GM19452 (cell line): Measurements from ENCODE around the gene WAS.
A peak's percentile ranks its signal among the peaks of the same experiment; 100 is the strongest.

Source experiments
- ATAC-seq: cut with Tn5 transposase; IDR thresholded peaks from one replicate; pipeline ENCODE4 v1.9.1; 2021; ENCODE audit not compliant: unreplicated experiment

Gene WAS

GRCh38 chrX:48711162-48711928 is 27.7 kb downstream of the WAS start:
- no peak for ATAC-seq

GRCh38 chrX:48711929-48712505 is 28.4 kb downstream of the WAS start:
- ATAC-seq, result no peak

GRCh38 chrX:48713847-48714246 is 30.2 kb downstream of the WAS start:
- no peak for ATAC-seq

DNA sequence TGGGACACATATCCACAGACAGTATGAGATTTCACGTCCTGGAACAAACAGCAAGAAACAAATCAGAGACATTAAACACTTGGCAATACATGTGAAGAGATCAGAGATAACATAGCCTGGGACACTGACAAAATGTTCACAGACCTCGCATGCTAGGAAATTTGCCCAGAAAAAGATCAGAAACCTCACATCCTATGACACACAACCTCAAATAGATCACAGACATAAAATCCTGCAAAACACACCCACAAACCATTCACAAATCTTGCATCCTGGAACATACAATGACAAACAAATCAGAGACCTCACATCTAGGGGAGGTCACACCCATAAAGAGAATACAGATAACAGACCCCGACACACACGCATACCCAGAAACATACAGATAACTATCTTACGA is 31.0 kb downstream of the WAS start:
- ATAC-seq, result no peak

GRCh38 chrX:48715072-48715471 is 31.5 kb downstream of the WAS start:
- no peak for ATAC-seq

DNA sequence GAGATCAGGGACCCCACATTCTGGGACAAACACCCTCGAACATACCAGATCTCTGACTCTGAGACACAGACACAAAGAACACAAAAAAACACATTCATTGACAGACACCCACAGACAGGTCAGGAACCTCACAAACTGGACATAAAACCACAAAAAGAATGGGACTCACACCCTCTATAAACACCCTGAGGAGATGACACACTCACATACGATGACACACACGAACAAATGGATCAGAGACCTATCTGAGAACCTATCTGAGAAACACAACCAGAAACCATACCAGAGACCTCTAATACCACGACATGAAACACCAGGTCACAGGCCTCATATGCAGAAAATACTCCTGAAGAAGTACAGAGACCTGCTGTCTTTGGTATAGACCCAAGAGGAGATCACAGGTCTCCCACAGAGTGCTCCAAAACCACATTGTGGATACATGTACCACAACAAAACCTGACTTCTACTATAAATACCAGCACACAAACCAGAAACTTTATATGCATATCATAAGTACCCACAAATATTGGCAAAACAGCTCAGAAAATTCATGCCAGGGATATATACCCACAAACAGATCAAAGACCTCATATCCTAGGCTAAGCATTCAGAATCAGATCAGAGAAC is 32.4 kb downstream of the WAS start:
- no peak for ATAC-seq

DNA sequence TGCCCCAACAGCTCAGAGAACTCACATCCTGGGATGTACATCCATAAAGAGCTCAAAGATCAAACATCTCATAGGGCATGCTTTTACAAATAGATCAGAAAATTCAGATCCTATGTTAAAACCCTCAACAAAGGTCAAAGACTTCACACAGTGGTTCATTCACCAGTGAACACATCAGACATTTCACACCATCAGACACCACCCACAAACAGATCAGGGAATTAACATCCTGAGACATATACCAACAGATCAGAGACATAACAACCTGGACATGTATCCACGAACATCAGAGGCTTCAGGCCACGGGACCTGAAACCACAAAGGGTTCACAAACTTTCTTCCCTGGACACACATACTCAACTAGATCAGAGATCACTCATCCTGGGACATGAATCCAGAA is 36.4 kb downstream of the WAS start:
- ATAC-seq, result no peak

- no peak for ATAC-seq
These were observed 37.1 kb downstream of the WAS start for GRCh38 chrX:48720577-48721250.

GRCh38 chrX:48721916-48722315 is 38.3 kb downstream of the WAS start:
- no peak for ATAC-seq

- no peak for ATAC-seq
These were observed 43.0 kb downstream of the WAS start for GRCh38 chrX:48726596-48726995.

DNA sequence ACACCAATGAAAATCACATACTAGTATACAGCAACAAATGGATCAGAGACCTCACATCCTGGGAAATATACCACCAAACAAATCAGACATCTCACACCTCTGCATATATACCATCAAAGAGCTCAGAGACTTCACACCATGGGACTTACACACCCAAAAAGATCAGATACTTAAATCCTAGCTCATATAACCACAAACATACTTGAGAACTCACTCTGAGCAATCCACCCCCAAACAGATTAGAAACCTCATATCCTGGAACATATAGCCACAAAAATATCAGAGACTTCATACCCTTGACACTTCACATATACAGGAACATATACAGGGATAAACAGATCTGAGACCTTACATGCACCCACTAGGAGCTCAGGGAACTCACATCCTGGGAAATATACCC is 45.1 kb downstream of the WAS start:
- no peak for ATAC-seq

DNA sequence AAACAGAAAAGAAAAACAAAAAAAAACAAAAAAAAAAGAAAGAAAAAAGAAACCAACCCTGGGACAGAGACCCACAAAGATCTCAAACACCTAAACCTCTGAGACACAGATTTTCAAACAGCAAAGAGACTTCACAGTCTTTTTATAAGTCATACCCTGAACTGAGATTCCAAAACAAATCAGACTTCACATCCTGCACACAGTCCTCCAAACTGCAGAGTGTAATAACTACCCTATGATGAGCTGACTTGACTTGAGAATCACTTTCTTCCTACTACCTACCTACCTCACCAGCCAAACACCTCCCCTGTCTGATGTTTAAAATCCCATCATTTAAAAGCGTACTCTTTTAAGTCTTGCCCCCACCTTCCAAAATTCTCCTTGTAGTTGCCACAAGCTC is 52.7 kb downstream of the WAS start:
- no peak for ATAC-seq

- ATAC-seq, result no peak
These were observed 53.2 kb downstream of the WAS start for GRCh38 chrX:48736878-48737212.

DNA sequence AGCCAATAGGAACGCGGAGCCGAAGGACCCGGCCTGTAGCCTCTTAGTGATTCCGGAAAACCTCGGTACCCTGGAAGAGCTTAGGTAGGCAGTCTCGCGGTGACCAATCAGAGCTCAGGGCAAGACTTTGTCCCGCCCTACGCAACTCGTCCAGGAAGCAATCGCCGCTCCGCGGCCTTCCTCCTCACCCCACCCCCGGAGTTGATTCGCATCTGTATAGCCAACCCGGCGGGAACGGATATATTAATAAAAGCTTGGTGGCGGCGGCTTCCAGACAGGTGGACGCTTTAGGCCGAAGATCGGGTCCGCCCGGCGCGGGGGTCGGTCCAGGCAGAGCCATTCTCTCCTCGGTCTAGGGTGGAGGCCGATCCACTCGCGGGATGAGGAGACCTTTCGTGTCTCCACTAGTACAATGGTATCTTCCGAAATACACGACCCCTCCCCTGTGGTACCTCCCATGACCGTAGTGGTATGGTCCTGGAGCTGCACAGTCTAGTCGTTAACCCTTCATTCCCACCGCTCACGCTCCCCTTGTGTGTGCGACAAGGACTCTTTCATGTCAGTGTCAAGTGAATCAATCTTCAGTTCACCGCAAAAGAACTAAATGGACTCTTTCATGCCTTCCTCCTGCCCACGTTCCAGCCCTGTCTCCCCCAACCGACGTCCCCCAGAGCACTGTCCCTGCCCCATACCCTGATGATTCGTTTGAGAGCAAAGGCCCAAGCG is 53.8 kb downstream of the WAS start:
- ATAC-seq, result peak; percentile 95

DNA sequence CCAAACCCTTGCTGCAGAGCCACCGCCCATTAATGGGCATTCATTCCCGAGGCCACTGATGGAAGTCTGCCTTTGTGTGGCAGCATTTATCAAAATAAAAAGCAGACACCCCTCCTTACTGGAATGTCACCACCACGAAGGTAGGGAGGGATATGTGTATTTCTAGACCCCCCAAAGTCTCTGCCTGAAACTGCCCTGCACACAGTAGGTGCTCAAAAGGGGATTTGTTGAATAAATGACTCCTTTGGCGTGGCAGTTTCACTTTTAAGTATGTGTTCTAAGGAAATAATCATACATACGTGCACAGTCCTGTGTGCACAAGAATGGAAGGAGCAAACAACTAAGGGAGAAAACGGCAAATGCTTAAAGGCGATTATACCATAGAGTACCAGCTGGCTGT is 54.3 kb downstream of the WAS start:
- ATAC-seq, result no peak
